ENCODE results near the gene GPX4.

DNA sequence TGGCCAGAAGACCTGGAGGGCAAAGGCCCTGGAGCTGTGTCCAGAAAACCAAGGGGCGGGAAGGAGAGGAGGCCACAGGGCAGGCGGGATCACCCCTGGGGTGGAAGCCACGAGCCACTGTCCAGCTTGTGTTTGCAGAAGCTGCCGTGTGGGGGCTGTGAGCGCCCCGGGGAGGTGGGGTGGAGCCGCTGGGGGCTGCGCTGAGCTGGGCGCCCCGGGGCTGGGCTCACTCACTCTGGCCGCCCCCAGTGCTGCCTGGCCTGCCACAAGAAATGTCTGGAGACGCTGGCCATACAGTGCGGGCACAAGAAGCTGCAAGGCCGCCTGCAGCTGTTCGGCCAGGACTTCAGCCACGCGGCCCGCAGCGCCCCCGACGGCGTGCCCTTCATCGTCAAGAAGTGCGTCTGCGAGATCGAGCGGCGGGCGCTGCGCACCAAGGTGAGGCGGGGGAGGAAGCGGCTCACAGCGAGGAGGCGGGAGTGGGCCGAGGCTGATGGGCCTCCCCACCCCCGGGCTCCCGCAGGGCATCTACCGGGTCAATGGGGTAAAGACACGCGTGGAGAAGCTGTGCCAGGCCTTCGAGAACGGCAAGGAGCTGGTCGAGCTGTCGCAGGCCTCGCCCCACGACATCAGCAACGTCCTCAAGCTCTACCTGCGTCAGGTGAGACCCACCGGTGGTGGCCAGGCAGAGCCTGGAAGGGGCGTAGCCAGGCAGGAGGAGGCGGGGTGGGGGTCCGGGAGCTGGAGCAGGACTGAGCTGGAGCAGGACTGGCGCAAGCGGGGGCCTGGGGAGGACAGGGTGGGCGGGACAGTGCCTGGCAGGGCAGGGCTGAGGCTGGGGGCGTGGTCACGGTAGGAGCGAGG, 22.3 kb upstream of the GPX4 start:
- TF ChIP-seq, protein P1, sequence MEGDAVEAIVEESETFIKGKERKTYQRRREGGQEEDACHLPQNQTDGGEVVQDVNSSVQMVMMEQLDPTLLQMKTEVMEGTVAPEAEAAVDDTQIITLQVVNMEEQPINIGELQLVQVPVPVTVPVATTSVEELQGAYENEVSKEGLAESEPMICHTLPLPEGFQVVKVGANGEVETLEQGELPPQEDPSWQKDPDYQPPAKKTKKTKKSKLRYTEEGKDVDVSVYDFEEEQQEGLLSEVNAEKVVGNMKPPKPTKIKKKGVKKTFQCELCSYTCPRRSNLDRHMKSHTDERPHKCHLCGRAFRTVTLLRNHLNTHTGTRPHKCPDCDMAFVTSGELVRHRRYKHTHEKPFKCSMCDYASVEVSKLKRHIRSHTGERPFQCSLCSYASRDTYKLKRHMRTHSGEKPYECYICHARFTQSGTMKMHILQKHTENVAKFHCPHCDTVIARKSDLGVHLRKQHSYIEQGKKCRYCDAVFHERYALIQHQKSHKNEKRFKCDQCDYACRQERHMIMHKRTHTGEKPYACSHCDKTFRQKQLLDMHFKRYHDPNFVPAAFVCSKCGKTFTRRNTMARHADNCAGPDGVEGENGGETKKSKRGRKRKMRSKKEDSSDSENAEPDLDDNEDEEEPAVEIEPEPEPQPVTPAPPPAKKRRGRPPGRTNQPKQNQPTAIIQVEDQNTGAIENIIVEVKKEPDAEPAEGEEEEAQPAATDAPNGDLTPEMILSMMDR (conservative IDR thresholded peaks at IDR 0.05; ENCODE audit: low read length) = no peak
- TF ChIP-seq EZH2phosphoT487 (IDR thresholded peaks at IDR 0.05; ENCODE audit: borderline replicate concordance, low read depth, low read length) = no peak

All from OCI-LY7 (cell line).